Transverse colon (tissue), 4 donors: ENCODE measurements around the gene HDGFL2. TPM values are rescaled to one million over a fixed set of nuclear protein-coding genes. Genes with fewer than 3 reads are reported as not detected.

Source experiments
- DNase-seq: peaks from one replicate; pipeline ENCODE4 v3.0.0-alpha.2; 2019
- H3K27ac ChIP-seq, 4 donors: fragments of 200-600 bp; sonication (generic); 2 replicates each; pipeline ENCODE4 v1.5.1; 2016 to 2018; ENCODE audit warnings: inconsistent platforms in 4 of 4
- H3K27me3 ChIP-seq: fragments of 200-600 bp; sonication (generic); 2 replicates; pipeline ENCODE4 v1.5.1; 2017; ENCODE audit warnings: inconsistent platforms
- H3K36me3 ChIP-seq, 4 donors: fragments of 200-600 bp; sonication (generic); 2 replicates each; pipeline ENCODE4 v1.5.1; 2017 to 2019; ENCODE audit warnings: inconsistent platforms in 4 of 4
- H3K4me1 ChIP-seq, 4 donors: fragments of 200-600 bp; sonication (generic); 2 replicates each; pipeline ENCODE4 v1.5.1; 2017 to 2020; ENCODE audit warnings: inconsistent platforms in 4 of 4
- H3K4me3 ChIP-seq, 4 donors: fragments of 200-600 bp; sonication (generic); 1 replicate in 1 of 4; 2 replicates in 3 of 4; pipeline versions ENCODE4 v1.5.1 to v1.6.1; 2017 to 2019; ENCODE audit warnings: inconsistent platforms in 4 of 4
- H3K9me3 ChIP-seq, 2 donors: fragments of 200-600 bp; sonication (generic); 2 replicates each; pipeline ENCODE4 v1.5.1; 2017 to 2019; ENCODE audit warnings: inconsistent platforms in 2 of 2
- EP300 ChIP-seq: sonication (generic); formaldehyde crosslinking; IDR thresholded peaks from one replicate; pipeline ENCODE4 v1.6.1; 2017; ENCODE audit warnings: antibody characterized with exemption, low read depth
- POLR2A ChIP-seq: fragments of 450-650 bp; IDR thresholded peaks from one replicate; pipeline ENCODE4 v1.6.1; 2016; ENCODE audit warnings: antibody characterized with exemption, mild to moderate bottlenecking, moderate library complexity
- POLR2AphosphoS5 ChIP-seq, 3 donors: sonication (generic); formaldehyde crosslinking; IDR thresholded peaks; one replicate each; pipeline ENCODE4 v1.6.1; 2016; ENCODE audit warnings: antibody characterized with exemption in 3 of 3
- WGBS, 2 donors: methylation state at CpG; one replicate each; pipeline ENCODE4 v1.1.5; 2018; ENCODE audit warnings: low coverage in 1 of 2; 5-methylcytosine and 5-hydroxymethylcytosine counted together
- in situ Hi-C, 4 donors: fragments of 200-750 bp; cut with MboI; loops; one replicate each; pipeline versions ENCODE4 v1.15.0 to v1.15.1; 2017; ENCODE audit warnings: low sequenced_read_pairs in 3 of 4, low pct_ligation_motif_present in 1 of 4, low pct_unique_long_range_greater_than_20kb in 1 of 4
- intact Hi-C: fragments of 100-400 bp; cut with DNase I; formaldehyde crosslinking; loops from one replicate; pipeline ENCODE4 v1.15.1; 2023; ENCODE audit warnings: low total_unique reads
- total RNA-seq, 4 donors: library from RNA; depleted of rRNA; stranded (reverse); fragments of >200 nt; gene quantifications; one replicate each; pipeline ENCODE4 v1.1.0, GENCODE V29; 2016
- TF ChIP-seq, protein P1 (sequence below), 5 experiments: fragments of 200-600 bp in 3 of 5; fragments of 450-650 bp in 2 of 5; sonication (generic) in 3 of 5; IDR thresholded peaks; 1 replicate in 2 of 5; 2 replicates in 3 of 5; pipeline ENCODE4 v1.5.1; 2016 to 2017; ENCODE audit warnings: antibody characterized with exemption in 5 of 5, inconsistent platforms in 3 of 5, mild to moderate bottlenecking in 2 of 5, moderate library complexity in 1 of 5

HDGFL2 gene
- total RNA-seq, 4 donors from 2014 or later: 30.0 to 98.4 (median 38.9) TPM

- TF ChIP-seq POLR2AphosphoS5 (IDR thresholded peaks at IDR 0.05) (no peak), EP300 (no peak), POLR2A (no peak)
- TF ChIP-seq, protein P1, sequence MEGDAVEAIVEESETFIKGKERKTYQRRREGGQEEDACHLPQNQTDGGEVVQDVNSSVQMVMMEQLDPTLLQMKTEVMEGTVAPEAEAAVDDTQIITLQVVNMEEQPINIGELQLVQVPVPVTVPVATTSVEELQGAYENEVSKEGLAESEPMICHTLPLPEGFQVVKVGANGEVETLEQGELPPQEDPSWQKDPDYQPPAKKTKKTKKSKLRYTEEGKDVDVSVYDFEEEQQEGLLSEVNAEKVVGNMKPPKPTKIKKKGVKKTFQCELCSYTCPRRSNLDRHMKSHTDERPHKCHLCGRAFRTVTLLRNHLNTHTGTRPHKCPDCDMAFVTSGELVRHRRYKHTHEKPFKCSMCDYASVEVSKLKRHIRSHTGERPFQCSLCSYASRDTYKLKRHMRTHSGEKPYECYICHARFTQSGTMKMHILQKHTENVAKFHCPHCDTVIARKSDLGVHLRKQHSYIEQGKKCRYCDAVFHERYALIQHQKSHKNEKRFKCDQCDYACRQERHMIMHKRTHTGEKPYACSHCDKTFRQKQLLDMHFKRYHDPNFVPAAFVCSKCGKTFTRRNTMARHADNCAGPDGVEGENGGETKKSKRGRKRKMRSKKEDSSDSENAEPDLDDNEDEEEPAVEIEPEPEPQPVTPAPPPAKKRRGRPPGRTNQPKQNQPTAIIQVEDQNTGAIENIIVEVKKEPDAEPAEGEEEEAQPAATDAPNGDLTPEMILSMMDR (IDR thresholded peaks at IDR 0.05): no peak
- WGBS, 2 donors: 90% methylated on average over 10 of the region's 10 CpGs; no CpG with 5 or more reads in 1 of the 2 donors
- no peaks in the 10 kb centered on the region for H3K4me1 ChIP-seq
- peaks cover 0 to 2% (median 0%) of the 10 kb centered on the region in 4 donors for H3K36me3 ChIP-seq
- DNase-seq: no peak
- intact Hi-C loops (no loop called here), in situ Hi-C loops (no loop called here)
- no peaks in the 10 kb centered on the region for H3K9me3 ChIP-seq
- no peaks in the 10 kb centered on the region for H3K27me3 ChIP-seq
- H3K4me3 ChIP-seq: no peak overlapping the region
- H3K27ac ChIP-seq: no peak overlapping the region
These were observed 31.7 kb downstream of the HDGFL2 start for GRCh38 chr19:4503825-4504170.

GRCh38 chr19:4504297-4504701 is 32.2 kb downstream of the HDGFL2 start:
- TF ChIP-seq POLR2A (no peak), EP300 (no peak), POLR2AphosphoS5 (IDR thresholded peaks at IDR 0.05) (no peak)
- TF ChIP-seq, protein P1 (IDR thresholded peaks at IDR 0.05): no peak
- no peak overlapping the region for H3K27ac ChIP-seq
- DNase-seq: no peak
- H3K4me1 ChIP-seq: no peaks in the 10 kb centered on the region
- in situ Hi-C loops: no loop called here
- no peaks in the 10 kb centered on the region for H3K27me3 ChIP-seq
- intact Hi-C loops: no loop called here
- no peak overlapping the region for H3K4me3 ChIP-seq
- no peaks in the 10 kb centered on the region for H3K9me3 ChIP-seq
- WGBS, 2 donors: 94% methylated on average over 23 of the region's 23 CpGs; no CpG with 5 or more reads in 1 of the 2 donors
- no peaks in the 10 kb centered on the region for H3K36me3 ChIP-seq

DNA sequence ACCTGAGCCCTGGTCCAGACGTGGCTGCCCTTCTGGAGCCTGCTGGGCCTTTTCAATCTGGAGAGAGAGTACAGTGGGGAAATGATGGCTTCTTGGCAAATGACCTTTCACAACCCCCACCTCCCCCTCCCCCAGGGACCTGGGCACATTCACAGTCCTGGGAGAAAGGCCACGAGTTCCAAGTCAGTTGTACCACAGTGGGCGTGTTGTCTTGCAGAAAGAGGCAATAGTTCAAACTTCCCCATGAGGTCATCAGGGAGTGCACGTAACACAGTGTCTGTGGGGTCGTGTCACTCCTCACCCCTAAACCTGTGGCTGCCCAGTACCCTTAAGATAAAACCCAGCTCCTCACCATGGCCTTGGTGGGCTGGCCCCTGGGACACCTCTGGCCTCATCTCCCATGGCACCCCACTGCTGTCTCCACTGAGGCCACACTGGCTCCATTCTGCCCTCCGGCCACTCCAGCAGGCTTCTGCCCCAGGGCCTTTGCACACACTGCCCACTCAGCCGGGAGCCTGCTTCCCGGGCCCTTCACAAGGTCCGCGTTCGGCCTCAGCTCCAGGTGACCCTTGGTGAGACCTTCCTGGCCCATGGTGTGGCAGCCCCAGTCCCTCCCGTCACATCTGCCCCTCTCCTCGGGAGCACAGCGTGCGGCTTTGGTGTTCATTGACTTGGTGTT is 32.9 kb downstream of the HDGFL2 start:
- WGBS, 2 donors: 76% methylated on average over 15 of the region's 15 CpGs; no CpG with 5 or more reads in 1 of the 2 donors
- Histone ChIP-seq H3K36me3 (no peaks in the 10 kb centered on the region), H3K9me3 (no peaks in the 10 kb centered on the region), H3K4me3 (no peak overlapping the region), H3K27me3 (no peaks in the 10 kb centered on the region), H3K27ac (no peak overlapping the region), H3K4me1 (no peaks in the 10 kb centered on the region)
- TF ChIP-seq, protein P1 (IDR thresholded peaks at IDR 0.05): no peak
- TF ChIP-seq EP300 (no peak), POLR2A (no peak), POLR2AphosphoS5 (IDR thresholded peaks at IDR 0.05) (no peak)
- DNase-seq: no peak
- in situ Hi-C loops (no loop called here), intact Hi-C loops (no loop called here)

GRCh38 chr19:4505570-4506448 is 33.7 kb downstream of the HDGFL2 start:
- peak overlapping the region in 1 of 4 donors; percentile 8 for H3K27ac ChIP-seq
- no peaks in the 10 kb centered on the region for H3K36me3 ChIP-seq
- in situ Hi-C loops: no loop called here
- no peak for DNase-seq
- intact Hi-C loops: no loop called here
- H3K4me1 ChIP-seq: no peaks in the 10 kb centered on the region
- no peak overlapping the region for H3K4me3 ChIP-seq
- TF ChIP-seq POLR2A (no peak), EP300 (no peak), POLR2AphosphoS5 (IDR thresholded peaks at IDR 0.05) (no peak)
- TF ChIP-seq, protein P1 (IDR thresholded peaks at IDR 0.05): no peak
- 94 to 95% methylated on average over 12 to 34 of the region's 34 CpGs for WGBS, 2 donors
- no peaks in the 10 kb centered on the region for H3K9me3 ChIP-seq
- no peaks in the 10 kb centered on the region for H3K27me3 ChIP-seq
